ENCODE measurements around the gene CBX8.

Gene CBX8

DNA sequence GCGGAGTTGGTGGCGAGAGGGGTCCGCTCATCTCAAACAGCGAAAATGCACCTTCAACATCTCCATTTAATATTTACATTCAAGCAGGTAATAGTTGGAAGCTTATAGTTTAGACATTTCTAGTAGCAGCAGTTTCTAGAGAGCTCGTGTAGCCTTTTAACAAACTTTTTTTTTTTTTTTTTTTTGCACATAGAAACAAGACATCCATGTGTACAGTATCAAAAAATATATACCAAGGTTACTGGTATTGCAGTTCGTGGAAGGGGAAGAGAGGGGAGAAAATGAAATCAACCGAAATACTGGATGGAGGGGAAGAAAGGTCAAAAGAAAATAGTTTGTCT is 36.2 kb upstream of the CBX8 start:
- no peak for DNase-seq
- Histone ChIP-seq H3K27me3 (peaks cover 0 to 48% of the 10 kb centered on the region in 2 donors), H3K4me3 (no peak overlapping the region), H3K9me3 (no peaks in the 10 kb centered on the region), H3K36me3 (peaks cover 21 to 23% (median 22%) of the 10 kb centered on the region in 3 donors), H3K27ac (no peak overlapping the region), H3K4me1 (peaks cover 15 to 45% (median 38%) of the 10 kb centered on the region in 4 donors)
- intact Hi-C loops (cut with DNase I; ENCODE audit: low total_unique reads): no loop called here
- TF ChIP-seq, protein P1, sequence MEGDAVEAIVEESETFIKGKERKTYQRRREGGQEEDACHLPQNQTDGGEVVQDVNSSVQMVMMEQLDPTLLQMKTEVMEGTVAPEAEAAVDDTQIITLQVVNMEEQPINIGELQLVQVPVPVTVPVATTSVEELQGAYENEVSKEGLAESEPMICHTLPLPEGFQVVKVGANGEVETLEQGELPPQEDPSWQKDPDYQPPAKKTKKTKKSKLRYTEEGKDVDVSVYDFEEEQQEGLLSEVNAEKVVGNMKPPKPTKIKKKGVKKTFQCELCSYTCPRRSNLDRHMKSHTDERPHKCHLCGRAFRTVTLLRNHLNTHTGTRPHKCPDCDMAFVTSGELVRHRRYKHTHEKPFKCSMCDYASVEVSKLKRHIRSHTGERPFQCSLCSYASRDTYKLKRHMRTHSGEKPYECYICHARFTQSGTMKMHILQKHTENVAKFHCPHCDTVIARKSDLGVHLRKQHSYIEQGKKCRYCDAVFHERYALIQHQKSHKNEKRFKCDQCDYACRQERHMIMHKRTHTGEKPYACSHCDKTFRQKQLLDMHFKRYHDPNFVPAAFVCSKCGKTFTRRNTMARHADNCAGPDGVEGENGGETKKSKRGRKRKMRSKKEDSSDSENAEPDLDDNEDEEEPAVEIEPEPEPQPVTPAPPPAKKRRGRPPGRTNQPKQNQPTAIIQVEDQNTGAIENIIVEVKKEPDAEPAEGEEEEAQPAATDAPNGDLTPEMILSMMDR (IDR thresholded peaks at IDR 0.05): no peak

GRCh38 chr17:79832218-79833109 is 35.6 kb upstream of the CBX8 start:
- Histone ChIP-seq H3K27ac (no peak overlapping the region), H3K36me3 (peaks cover 21 to 23% (median 22%) of the 10 kb centered on the region in 3 donors)
- no peak for DNase-seq

DNA sequence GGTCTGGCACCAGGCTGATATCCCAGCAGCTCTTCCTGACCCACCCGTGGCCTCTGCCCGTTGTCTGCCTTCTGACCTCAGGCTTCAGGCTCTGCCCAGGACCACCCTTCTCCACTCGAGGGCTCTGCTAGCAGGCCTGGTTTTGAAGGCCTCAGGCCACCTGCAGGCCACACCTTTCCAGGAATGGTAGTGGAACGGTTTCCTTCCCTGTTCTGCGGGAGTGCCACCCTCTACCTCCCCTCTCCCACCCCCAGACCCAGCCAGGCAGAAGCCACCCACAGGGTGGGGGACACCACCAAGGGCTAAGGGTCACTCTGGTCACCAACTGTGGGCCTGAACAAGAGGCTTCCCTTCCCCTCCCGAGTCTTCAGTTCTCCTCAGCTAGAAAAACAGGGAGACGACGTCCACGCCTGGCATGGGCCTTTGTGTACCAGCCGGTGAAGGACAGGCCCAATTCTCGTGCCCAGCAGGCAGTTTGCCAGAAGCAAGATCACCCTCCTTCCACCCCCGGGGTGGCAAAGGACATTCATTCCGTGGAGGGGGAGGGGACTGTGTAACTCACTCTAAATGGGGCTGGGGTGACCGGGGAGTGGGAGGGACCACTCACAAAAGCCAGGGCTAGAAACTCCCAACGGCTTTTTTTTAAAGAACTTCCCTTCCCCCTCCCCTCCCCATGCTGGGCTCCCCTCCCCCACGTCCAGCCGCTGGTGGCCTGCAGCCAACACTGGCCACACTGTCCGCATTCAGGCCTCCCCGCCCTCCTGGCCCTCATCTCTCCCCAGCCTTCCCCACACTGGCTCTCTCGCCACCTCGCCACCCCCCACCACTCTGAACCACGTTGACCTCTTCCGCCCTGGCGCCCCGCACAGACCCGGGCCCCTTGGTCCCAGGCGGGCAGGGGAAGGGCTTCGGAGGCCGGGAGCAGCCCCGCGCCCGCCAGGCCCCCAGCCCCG is 34.7 kb upstream of the CBX8 start:
- TF ChIP-seq, protein P1 (IDR thresholded peaks at IDR 0.05): no peak
- intact Hi-C loops (cut with DNase I; ENCODE audit: low total_unique reads): no loop called here
- Histone ChIP-seq H3K9me3 (no peaks in the 10 kb centered on the region), H3K4me3 (peak overlapping the region in 1 of 2 donors; percentile 29), H3K27ac (no peak overlapping the region), H3K36me3 (peaks cover 21 to 23% (median 22%) of the 10 kb centered on the region in 3 donors), H3K27me3 (peaks cover 0 to 46% of the 10 kb centered on the region in 2 donors), H3K4me1 (peaks cover 7 to 29% (median 23%) of the 10 kb centered on the region in 4 donors)
- peak in 1 of 2 donors; percentile 71 for DNase-seq

More at GRCh38 chr17:79832218-79833109, 35.6 kb upstream of the CBX8 start:
- intact Hi-C loops (cut with DNase I; ENCODE audit: low total_unique reads): no loop called here
- TF ChIP-seq, protein P1 (IDR thresholded peaks at IDR 0.05): no peak
- H3K9me3 ChIP-seq: no peaks in the 10 kb centered on the region
- H3K27me3 ChIP-seq: peaks cover 0 to 48% of the 10 kb centered on the region in 2 donors
- H3K4me1 ChIP-seq: peaks cover 15 to 39% (median 33%) of the 10 kb centered on the region in 4 donors
- peak overlapping the region in 1 of 2 donors; percentile 29 for H3K4me3 ChIP-seq

GRCh38 chr17:79830763-79831264 is 33.9 kb upstream of the CBX8 start:
- no peak overlapping the region for H3K4me3 ChIP-seq
- intact Hi-C loops (cut with DNase I; ENCODE audit: low total_unique reads): no loop called here
- H3K36me3 ChIP-seq: peaks cover 21 to 23% (median 22%) of the 10 kb centered on the region in 3 donors
- H3K27me3 ChIP-seq: peaks cover 0 to 44% of the 10 kb centered on the region in 2 donors
- peaks cover 7 to 22% (median 19%) of the 10 kb centered on the region in 4 donors for H3K4me1 ChIP-seq
- DNase-seq: no peak
- H3K27ac ChIP-seq: no peak overlapping the region
- TF ChIP-seq, protein P1 (IDR thresholded peaks at IDR 0.05): no peak
- no peaks in the 10 kb centered on the region for H3K9me3 ChIP-seq

GRCh38 chr17:79830303-79830702 is 33.4 kb upstream of the CBX8 start:
- no peak overlapping the region for H3K4me3 ChIP-seq
- H3K27me3 ChIP-seq: peaks cover 0 to 44% of the 10 kb centered on the region in 2 donors
- intact Hi-C loops (cut with DNase I; ENCODE audit: low total_unique reads): no loop called here
- TF ChIP-seq, protein P1 (IDR thresholded peaks at IDR 0.05): no peak
- peaks cover 7 to 21% (median 18%) of the 10 kb centered on the region in 4 donors for H3K4me1 ChIP-seq
- H3K36me3 ChIP-seq: peaks cover 19 to 21% (median 19%) of the 10 kb centered on the region in 3 donors
- H3K9me3 ChIP-seq: no peaks in the 10 kb centered on the region
- no peak for DNase-seq
- no peak overlapping the region for H3K27ac ChIP-seq
